DOHH2 (cell line): ENCODE measurements around the gene HAPLN3.
A peak's percentile ranks its signal among the peaks of the same experiment; 100 is the strongest.

ENCODE experiments used
- H3F3A ChIP-seq: fragments of 200-600 bp; sonication (generic), shearing (Covaris generic); 2 replicates; pipeline ENCODE4 v1.6.0; 2016; ENCODE audit warnings: antibody characterized with exemption, mild to moderate bottlenecking; ENCODE audit not compliant: control insufficient read depth, insufficient read depth
- H3K27ac ChIP-seq: fragments of 200-600 bp; sonication (generic); 2 replicates; pipeline ENCODE4 v1.5.1; 2014; ENCODE audit warnings: low read depth, mild to moderate bottlenecking, low read length, moderate library complexity
- H3K27me3 ChIP-seq: fragments of 200-600 bp; sonication (generic); 2 replicates; pipeline ENCODE4 v1.6.1; 2014; ENCODE audit warnings: mild to moderate bottlenecking, low read length, mixed read lengths; ENCODE audit not compliant: control insufficient read depth
- H3K36me3 ChIP-seq: fragments of 200-600 bp; sonication (generic); 2 replicates; pipeline ENCODE4 v1.6.1; 2014; ENCODE audit warnings: mild to moderate bottlenecking, low read length, moderate library complexity, mixed read lengths; ENCODE audit not compliant: control insufficient read depth
- H3K4me1 ChIP-seq: fragments of 200-600 bp; sonication (generic); 2 replicates; pipeline ENCODE4 v1.6.1; 2014; ENCODE audit warnings: mild to moderate bottlenecking, low read length, mixed read lengths; ENCODE audit not compliant: control insufficient read depth
- H3K4me2 ChIP-seq: fragments of 200-600 bp; sonication (generic); 2 replicates; pipeline ENCODE4 v1.6.0; 2014; ENCODE audit warnings: mild to moderate bottlenecking, low read length, moderate library complexity
- H3K4me3 ChIP-seq: fragments of 200-600 bp; sonication (generic); 2 replicates; pipeline ENCODE4 v1.5.1; 2014; ENCODE audit warnings: mild to moderate bottlenecking, low read length, mixed read lengths
- H3K79me2 ChIP-seq: fragments of 200-600 bp; sonication (generic); 2 replicates; pipeline ENCODE4 v1.6.1; 2014; ENCODE audit warnings: mild to moderate bottlenecking, low read length, mixed read lengths; ENCODE audit not compliant: control insufficient read depth
- H3K9me2 ChIP-seq: fragments of 200-600 bp; sonication (generic); replicated peaks from 2 replicates; pipeline ENCODE4 v1.6.1; 2014; ENCODE audit warnings: mild to moderate bottlenecking, low read length, mixed read lengths; ENCODE audit not compliant: control insufficient read depth
- H3K9me3 ChIP-seq: fragments of 200-600 bp; sonication (generic); 2 replicates; pipeline ENCODE4 v1.6.1; 2014; ENCODE audit warnings: antibody characterized with exemption, low read length, mixed read lengths; ENCODE audit not compliant: control insufficient read depth, insufficient read depth
- H4K20me1 ChIP-seq: fragments of 200-600 bp; sonication (generic); 2 replicates; pipeline ENCODE4 v1.6.0; 2014; ENCODE audit warnings: low read depth, mild to moderate bottlenecking, antibody characterized with exemption, low read length, moderate library complexity; ENCODE audit not compliant: control insufficient read depth, insufficient read depth
- CTCF ChIP-seq: fragments of 200-600 bp; sonication (generic); IDR thresholded peaks from one replicate; pipeline ENCODE4 v1.5.1; 2014; ENCODE audit warnings: antibody characterized with exemption, mild to moderate bottlenecking, low read depth, low read length; ENCODE audit not compliant: poor library complexity, severe bottlenecking
- EZH2phosphoT487 ChIP-seq: fragments of 200-600 bp; sonication (generic); IDR thresholded peaks from 2 replicates; pipeline ENCODE4 v1.6.1; 2017; ENCODE audit warnings: borderline replicate concordance, mild to moderate bottlenecking, antibody characterized with exemption, low read length, moderate library complexity, mixed read lengths

The HAPLN3 gene

GRCh38 chr15:88897456-88898194 lies 2.3 kb upstream of the HAPLN3 start:
- H3F3A ChIP-seq, result no peaks in the 10 kb centered on the region
- H3K4me3 ChIP-seq, result no peak overlapping the region
- H3K4me1 ChIP-seq, result peaks cover 9% of the 10 kb centered on the region; the same call in 1 of the 2 replicates
- H3K4me2 ChIP-seq, result no peak overlapping the region
- no peaks in the 10 kb centered on the region for H3K79me2 ChIP-seq
- no peaks in the 10 kb centered on the region for H3K9me3 ChIP-seq
- H3K27me3 ChIP-seq, result peaks cover 31% of the 10 kb centered on the region
- H4K20me1 ChIP-seq, result no peaks in the 10 kb centered on the region
- no peaks in the 10 kb centered on the region for H3K9me2 ChIP-seq
- TF ChIP-seq CTCF, result peak; percentile 56
- no peak for TF ChIP-seq EZH2phosphoT487
- no peak overlapping the region for H3K27ac ChIP-seq
- no peaks in the 10 kb centered on the region for H3K36me3 ChIP-seq

GRCh38 chr15:88897142-88897455 lies 1.8 kb upstream of the HAPLN3 start:
- Histone ChIP-seq H4K20me1 (no peaks in the 10 kb centered on the region), H3K4me2 (no peak overlapping the region), H3K36me3 (no peaks in the 10 kb centered on the region), H3K79me2 (no peaks in the 10 kb centered on the region), H3K9me3 (no peaks in the 10 kb centered on the region), H3K27ac (no peak overlapping the region), H3K4me1 (peaks cover 9% of the 10 kb centered on the region; the same call in 1 of the 2 replicates), H3K27me3 (peaks cover 34% of the 10 kb centered on the region), H3K4me3 (no peak overlapping the region), H3F3A (no peaks in the 10 kb centered on the region), H3K9me2 (no peaks in the 10 kb centered on the region)
- no peak for TF ChIP-seq CTCF
- no peak for TF ChIP-seq EZH2phosphoT487

GRCh38 chr15:88896333-88897033 lies 1.1 kb upstream of the HAPLN3 start:
- H3K27ac ChIP-seq, result no peak overlapping the region
- TF ChIP-seq CTCF, result no peak
- no peak for TF ChIP-seq EZH2phosphoT487
- peaks cover 34% of the 10 kb centered on the region for H3K27me3 ChIP-seq
- no peaks in the 10 kb centered on the region for H3K9me2 ChIP-seq
- H3F3A ChIP-seq, result no peaks in the 10 kb centered on the region
- H3K79me2 ChIP-seq, result no peaks in the 10 kb centered on the region
- H4K20me1 ChIP-seq, result no peaks in the 10 kb centered on the region
- no peaks in the 10 kb centered on the region for H3K9me3 ChIP-seq
- no peak overlapping the region for H3K4me3 ChIP-seq
- H3K4me2 ChIP-seq, result no peak overlapping the region
- H3K36me3 ChIP-seq, result no peaks in the 10 kb centered on the region
- H3K4me1 ChIP-seq, result peaks cover 9% of the 10 kb centered on the region; the same call in 1 of the 2 replicates
